ENCODE results near the gene LMX1B.
"Not testable (repeated sequence)": the region's sequence is repeated elsewhere in the genome, so short reads cannot be mapped to it uniquely, and the experiment has no call there.

Gene LMX1B

GRCh38 chr9:126635061-126635460, 21.3 kb downstream of the LMX1B start:
- DNase-seq (ENCODE audit: low spot score): no peak

- DNase-seq (ENCODE audit: low spot score): no peak
These were observed 22.1 kb downstream of the LMX1B start for GRCh38 chr9:126635661-126636439.

DNA sequence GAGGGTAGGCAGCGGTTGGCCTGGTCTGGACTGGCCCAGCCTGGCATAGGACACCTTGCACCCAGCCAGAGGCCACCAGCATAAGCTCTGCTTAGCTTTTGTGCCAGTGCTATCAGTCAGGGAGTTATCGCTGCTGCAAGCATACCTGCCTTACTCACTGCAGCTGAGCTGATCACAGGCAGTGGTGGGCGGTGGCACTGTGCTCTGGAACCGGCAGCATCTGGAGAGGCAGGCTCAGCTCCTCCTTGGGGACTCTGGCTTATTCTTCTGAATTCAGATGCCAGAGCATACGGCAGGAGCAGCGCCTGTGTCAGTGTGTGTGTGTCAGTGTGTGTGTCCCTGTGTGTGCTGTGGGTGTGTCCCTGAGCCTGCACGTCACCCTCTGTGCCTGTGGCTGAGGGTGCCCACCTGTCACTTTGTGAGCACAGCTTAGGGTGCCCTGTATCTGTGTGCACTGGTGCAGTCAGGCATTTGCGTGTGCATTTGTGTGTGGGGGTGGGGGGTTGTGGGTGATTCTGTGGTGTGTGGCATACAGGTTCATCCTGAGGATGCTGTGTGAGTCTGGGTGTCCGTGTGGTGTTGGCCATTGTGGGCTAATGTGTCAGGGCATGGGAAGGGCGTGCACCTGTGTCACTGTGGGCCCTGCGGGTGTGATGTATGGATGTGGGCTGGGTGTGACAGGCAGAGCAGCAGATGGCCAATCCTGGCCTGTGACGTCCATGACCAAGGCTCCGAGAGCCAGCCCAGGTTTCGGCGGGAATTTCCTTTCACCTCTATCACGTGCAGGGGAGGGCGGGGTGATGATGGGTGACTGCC, 23.5 kb downstream of the LMX1B start:
- DNase-seq (ENCODE audit: low spot score): no peak

GRCh38 chr9:126638571-126639132, 24.9 kb downstream of the LMX1B start:
- no peak for DNase-seq (ENCODE audit: low spot score)

- no peak for DNase-seq (ENCODE audit: low spot score)
These were observed 25.7 kb downstream of the LMX1B start for GRCh38 chr9:126639318-126640000.

DNA sequence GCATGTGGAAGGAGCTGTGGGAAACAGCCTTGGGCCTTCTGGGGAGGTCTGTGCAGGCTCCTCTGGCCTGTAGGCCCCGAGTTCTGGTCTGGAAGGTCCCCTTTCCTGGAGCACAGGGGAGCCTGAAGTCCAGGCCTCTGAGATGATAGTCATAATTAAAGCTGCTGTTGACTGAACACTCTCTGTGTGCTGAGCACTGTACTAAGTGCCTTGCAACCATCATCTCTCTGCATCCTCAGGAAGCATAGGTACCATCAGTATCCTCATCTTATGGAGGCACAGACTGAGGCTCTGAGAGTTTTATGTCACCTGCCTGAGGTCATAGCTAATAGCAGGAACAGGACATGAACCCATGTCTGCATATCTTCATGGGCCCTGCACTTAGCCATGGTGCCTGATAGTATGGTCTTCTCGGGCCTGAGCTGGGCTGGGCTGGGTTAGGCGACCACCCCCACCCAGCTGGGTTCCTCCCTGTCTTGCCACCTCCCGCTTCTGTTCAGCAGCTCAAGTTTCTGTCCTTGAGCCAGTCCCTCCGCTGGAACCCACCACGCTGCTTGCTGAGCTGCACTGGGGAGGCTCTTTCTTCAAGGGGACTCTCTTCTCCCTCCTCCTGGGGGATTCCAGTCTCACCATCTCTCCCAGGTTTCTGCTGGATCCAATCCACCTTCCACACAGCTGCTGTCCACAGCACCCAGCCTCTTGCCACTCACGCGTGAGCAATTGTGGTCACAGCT, 27.6 kb downstream of the LMX1B start:
- DNase-seq (ENCODE audit: low spot score): no peak

DNA sequence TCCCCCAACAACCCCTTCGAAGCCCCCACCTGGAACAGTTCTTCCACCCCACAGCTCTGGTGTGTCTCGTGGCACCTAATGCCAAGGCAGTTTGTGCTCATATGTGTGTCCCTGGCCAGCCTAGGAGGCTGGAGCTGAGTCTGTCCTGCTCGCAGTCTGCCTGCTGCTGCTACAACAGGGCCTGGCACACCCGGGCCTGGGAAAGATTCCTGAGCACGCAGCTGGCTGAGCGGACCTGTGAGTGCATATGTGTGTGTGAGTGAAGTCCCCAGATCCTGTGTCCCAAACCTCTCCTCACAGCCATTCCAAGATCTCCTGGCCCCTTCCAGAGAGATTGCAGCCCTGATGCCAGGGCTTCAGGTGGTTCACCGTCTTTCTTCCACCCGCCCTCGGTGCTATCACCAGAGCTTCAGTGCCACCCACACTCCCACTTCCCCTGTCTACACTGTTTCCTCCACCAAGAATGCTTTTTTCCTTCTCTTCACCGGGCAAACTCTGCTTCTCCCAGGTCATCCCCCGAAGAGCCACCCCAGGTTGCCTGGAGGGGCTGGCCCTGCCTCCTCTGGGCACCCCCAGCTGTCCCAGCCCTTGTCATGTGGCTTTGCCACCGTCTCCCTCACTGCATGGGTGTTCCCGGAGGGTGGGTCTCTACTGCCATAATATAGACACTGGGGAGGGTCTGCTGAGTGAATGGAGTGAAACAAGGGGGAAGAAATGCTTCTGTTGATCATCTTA, 28.4 kb downstream of the LMX1B start:
- no peak for DNase-seq (ENCODE audit: low spot score)

- no peak for DNase-seq (ENCODE audit: low spot score)
These were observed 29.1 kb downstream of the LMX1B start for GRCh38 chr9:126642839-126643238.

- no peak for DNase-seq (ENCODE audit: low spot score)
These were observed 30.3 kb downstream of the LMX1B start for GRCh38 chr9:126643945-126644527.

DNA sequence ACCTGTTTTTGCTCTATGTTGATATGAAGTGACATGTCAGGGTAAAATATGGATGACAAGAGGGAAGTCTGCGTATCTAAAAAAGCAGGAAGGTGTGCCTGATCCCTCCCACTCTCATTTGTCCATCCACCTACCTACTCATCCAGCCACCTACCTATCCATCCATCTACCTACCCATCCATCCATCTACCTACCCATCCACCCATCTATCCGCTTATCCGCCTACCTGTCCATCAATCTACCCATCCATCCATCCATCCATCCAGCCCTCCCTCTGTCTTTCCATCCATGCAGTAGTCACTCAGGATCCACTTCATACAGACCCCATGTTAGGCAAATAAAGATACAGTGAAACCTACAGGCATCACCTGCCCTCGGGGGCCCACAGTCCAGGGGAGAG, 32.4 kb downstream of the LMX1B start:
- DNase-seq (ENCODE audit: low spot score): no peak

DNA sequence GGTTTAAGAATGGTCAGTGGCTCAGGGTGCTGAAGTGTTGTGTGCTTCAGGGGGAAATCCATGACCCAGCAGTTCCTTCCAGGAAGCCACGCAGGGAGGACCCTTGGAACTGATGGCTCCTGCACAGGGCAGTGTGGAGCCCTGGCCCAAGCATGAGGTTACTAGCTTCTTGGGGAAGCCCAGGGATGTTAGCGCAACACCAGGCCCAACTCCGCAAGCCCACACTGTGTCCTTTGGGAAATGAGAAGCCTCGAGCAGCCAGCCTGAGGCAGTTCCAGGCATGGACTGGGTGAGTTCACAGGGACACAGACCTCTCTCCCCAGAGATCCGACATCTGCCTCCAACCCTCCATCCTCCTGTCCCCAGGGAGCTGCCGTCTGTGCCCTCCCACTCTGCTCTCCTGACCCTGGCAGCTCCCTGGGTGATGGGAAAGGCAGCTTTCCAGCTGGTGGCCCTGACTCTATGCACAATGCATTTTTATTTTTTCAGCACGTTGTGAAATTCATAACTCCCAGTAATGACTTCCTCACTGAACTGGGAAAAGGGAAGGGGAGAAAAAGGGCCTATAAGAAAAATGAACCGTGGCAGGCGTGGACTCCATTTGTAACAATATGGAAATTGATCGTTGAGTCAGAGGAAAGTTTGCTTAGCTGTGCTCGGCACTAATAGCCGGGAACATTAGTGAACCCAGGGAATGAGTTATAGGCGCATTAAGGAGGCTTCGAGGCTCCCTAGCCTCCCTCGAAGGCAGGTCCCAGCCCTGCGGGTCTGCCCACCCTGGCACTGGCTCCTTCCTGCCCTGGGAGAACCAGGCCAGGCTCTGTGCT, 34.1 kb downstream of the LMX1B start:
- DNase-seq (ENCODE audit: low spot score): no peak

GRCh38 chr9:126649477-126649876, 35.7 kb downstream of the LMX1B start:
- no peak for DNase-seq (ENCODE audit: low spot score)

DNA sequence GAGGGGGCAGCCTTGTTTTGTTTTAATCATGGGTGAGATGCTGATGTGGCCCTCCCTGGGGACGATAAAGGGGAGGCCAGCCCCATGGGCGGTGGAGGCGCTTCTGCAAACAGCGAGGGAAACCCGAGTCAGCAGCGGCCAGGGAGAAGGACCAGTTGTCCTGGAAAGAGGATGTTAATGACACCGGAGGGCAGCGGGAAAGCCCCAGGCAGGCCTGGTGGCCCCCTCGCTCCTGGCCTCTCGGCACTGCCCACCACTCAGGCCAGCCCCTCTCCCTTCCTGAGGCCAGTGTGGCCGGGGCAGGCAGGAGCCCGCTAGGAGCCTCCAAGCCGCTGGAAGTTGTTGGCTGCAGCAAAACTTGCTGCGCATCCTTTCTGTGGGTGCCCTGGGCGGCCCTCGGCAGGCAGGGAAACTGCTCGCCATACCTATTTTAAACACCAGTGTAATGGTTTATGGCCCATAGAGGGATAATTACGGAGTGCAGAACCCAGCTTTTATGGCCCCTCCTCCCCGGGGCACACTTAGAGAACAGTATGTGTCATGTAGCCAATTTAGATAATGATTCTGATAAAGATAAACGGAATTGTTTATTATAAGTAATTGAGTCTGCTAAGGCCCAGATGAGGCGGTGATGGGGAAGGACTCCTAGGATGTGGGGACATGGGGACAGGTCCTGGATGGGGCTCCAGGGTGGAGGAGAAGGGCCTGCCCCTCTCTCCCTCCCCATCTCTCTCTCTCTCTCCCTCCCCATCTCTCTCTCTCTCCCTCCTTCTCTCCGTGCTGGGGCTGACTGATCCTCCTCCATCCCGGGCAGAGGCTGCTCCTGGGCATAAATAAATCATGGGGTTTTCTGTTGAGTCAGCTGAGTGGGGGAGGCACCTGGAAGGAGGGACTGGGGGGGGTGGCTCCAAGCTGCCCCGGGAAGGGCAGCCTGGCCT, 36.9 kb downstream of the LMX1B start:
- DNase-seq (ENCODE audit: low spot score): no peak

DNA sequence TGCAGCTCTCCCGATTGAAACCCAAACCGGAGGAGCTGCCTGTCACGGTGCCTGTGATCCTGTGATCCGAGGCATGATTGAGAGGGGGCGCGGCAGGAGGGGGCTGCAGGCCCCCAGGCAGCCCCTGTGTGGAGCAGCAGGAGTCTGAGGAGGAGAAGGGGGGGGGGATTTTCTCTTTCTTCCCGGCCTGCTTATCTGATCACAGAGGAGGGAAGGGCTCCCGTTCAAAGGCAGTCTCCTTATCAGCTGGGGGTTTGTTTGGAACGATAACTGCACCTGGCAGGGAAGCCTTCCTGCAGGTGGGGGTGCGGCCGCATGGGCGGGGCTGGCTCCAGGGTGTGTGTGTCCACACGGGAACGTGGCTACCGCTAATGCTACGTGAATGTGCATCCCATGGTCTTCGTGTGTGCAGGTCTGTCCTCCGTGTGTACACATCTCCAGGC, 38.4 kb downstream of the LMX1B start:
- DNase-seq (ENCODE audit: low spot score): no peak

GRCh38 chr9:126654124-126654523, 40.4 kb downstream of the LMX1B start:
- no peak for DNase-seq (ENCODE audit: low spot score)

- not testable (repeated sequence) for DNase-seq (ENCODE audit: low spot score)
These were observed 42.5 kb downstream of the LMX1B start for GRCh38 chr9:126656214-126656613.

GRCh38 chr9:126658201-126658825, 44.6 kb downstream of the LMX1B start:
- no peak for DNase-seq (ENCODE audit: low spot score)

DNA sequence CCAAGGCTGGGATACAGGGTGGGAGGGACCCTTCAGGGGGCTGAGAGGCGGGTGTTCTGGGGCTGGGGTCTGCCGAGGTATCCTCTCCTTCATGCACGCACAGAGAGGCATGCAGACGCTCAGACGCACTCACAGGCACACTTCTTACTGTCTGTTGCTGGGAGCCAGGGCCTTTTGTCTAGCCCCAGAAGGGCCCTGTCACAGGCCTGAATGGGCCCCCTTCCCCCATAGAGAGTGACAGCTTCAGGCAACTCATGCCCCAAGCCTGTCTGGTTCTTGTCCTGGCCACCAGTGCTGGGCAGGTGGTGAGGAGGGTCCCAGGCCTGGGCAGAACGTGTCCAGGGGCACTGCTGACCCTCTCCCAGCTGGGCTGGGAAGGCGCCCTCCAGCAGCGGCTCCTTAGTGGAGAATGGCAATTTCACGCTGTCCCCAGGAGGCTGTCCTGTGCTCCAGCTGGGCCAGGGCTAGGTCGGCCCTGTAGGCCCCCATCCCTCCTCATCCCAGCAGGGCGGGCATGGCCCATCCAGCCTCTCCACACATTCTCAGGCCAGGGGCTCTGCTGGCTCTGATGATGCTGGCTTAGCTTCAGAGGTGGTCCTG, 45.3 kb downstream of the LMX1B start:
- DNase-seq (ENCODE audit: low spot score): no peak
